22Rv1 (cell line): ENCODE results near the gene RPGR.

Source experiments
- ZFX ChIP-seq: fragments of 450-650 bp; IDR thresholded peaks from 2 replicates; pipeline ENCODE4 v1.6.1; 2017; ENCODE audit warnings: antibody characterized with exemption, borderline replicate concordance
- TF ChIP-seq, protein P1 (sequence below): fragments of 450-650 bp; IDR thresholded peaks from 2 replicates; pipeline ENCODE4 v1.5.1; 2017; ENCODE audit warnings: mild to moderate bottlenecking

DNA sequence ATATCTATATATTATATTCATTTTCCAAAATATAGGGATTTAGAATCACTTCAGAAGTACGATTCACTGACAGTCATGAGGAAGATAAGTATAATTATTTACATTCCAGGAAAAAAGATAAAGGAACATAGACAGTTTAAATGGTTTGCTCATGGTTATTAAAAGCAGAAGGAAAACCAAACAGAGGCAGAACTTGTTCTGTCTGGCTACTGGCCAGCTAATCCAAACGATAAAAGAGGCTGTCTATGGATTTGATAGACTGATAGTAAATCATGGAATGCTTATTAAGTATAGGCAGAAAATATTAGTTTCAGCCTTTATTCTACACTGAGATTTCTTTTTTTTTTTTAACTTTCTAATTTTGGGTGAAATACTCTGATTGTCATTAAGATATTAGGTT, 50.2 kb downstream of the RPGR start:
- TF ChIP-seq, protein P1, sequence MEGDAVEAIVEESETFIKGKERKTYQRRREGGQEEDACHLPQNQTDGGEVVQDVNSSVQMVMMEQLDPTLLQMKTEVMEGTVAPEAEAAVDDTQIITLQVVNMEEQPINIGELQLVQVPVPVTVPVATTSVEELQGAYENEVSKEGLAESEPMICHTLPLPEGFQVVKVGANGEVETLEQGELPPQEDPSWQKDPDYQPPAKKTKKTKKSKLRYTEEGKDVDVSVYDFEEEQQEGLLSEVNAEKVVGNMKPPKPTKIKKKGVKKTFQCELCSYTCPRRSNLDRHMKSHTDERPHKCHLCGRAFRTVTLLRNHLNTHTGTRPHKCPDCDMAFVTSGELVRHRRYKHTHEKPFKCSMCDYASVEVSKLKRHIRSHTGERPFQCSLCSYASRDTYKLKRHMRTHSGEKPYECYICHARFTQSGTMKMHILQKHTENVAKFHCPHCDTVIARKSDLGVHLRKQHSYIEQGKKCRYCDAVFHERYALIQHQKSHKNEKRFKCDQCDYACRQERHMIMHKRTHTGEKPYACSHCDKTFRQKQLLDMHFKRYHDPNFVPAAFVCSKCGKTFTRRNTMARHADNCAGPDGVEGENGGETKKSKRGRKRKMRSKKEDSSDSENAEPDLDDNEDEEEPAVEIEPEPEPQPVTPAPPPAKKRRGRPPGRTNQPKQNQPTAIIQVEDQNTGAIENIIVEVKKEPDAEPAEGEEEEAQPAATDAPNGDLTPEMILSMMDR = no peak
- no peak for TF ChIP-seq ZFX
